Spleen (tissue), 7 donors: ENCODE results near the gene HSBP1L1.

Experiments used
- POLR2A ChIP-seq, 3 donors: fragments of 450-650 bp; IDR thresholded peaks; one replicate each; pipeline ENCODE4 v1.5.1; 2017; ENCODE audit warnings: antibody characterized with exemption in 3 of 3, mild to moderate bottlenecking in 1 of 3
- POLR2AphosphoS5 ChIP-seq, 3 donors: sonication (generic); formaldehyde crosslinking; IDR thresholded peaks; one replicate each; pipeline ENCODE4 v1.5.1; 2017; ENCODE audit warnings: antibody characterized with exemption in 3 of 3
- TF ChIP-seq, protein P1 (sequence below), 11 experiments: fragments of 200-600 bp in 7 of 11; fragments of 450-650 bp in 4 of 11; sonication (generic) in 4 of 11; IDR thresholded peaks in 8 of 11; conservative IDR thresholded peaks in 3 of 11; 1 replicate in 7 of 11; 2 replicates in 4 of 11; pipeline versions ENCODE4 v1.4.0 to v1.8.0; 2016 to 2021; ENCODE audit warnings: antibody characterized with exemption in 11 of 11, inconsistent platforms in 4 of 11, mild to moderate bottlenecking in 1 of 11
- donor health status: DM: no; HTN: no; CAD: no; lungs with moderate emphysema.
- donor health status: DM: no; HTN: no; CAD: no.
- donor health status: DM: no; HTN: no; CAD: no.

DNA sequence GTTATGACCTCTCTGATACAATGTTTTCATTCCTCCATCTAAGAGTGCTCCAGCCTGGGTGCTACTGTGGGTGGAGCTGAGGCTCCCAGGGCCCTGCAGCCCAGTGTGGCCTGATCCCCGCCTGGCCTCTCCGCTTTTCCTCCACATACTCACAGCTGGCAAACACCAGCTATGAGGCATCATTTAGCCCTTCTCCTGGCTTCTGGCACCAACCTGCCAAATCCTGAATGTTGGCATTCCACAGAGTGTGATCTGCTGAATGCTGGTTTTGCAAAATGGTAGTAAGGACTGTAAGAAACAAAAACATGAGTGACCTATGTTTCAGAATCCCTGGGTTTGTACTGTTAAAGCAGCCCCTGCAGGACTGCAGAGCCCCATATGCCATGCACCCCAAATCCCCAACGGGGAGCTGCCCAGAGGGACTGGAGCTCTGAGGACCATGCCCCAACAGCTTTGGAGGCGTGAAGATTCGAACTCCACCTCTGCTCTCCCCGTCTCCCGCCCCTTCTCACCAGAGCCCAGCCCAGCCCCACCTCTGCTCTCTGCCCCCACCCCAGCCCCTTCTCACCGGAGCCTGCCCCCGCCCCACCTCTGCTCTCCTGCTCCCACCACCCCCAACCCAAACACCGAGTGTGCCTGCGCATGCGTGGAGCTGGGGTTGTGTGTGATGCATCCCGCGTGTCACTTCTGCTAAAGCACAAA, 17.2 kb upstream of the HSBP1L1 start:
- TF ChIP-seq, protein P1, sequence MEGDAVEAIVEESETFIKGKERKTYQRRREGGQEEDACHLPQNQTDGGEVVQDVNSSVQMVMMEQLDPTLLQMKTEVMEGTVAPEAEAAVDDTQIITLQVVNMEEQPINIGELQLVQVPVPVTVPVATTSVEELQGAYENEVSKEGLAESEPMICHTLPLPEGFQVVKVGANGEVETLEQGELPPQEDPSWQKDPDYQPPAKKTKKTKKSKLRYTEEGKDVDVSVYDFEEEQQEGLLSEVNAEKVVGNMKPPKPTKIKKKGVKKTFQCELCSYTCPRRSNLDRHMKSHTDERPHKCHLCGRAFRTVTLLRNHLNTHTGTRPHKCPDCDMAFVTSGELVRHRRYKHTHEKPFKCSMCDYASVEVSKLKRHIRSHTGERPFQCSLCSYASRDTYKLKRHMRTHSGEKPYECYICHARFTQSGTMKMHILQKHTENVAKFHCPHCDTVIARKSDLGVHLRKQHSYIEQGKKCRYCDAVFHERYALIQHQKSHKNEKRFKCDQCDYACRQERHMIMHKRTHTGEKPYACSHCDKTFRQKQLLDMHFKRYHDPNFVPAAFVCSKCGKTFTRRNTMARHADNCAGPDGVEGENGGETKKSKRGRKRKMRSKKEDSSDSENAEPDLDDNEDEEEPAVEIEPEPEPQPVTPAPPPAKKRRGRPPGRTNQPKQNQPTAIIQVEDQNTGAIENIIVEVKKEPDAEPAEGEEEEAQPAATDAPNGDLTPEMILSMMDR (IDR thresholded peaks at IDR 0.05 in 8 of 11, conservative IDR thresholded peaks at IDR 0.05 in 3 of 11) = no peak
- no peak for TF ChIP-seq POLR2AphosphoS5 (IDR thresholded peaks at IDR 0.05)
- TF ChIP-seq POLR2A (IDR thresholded peaks at IDR 0.05) = no peak
